Transverse colon (tissue), 4 donors: ENCODE measurements around the gene SLC25A51. TPM values are rescaled to one million over a fixed set of nuclear protein-coding genes. Genes with fewer than 3 reads are reported as not detected.

ENCODE experiments used
- DNase-seq: peaks from one replicate; pipeline ENCODE4 v3.0.0-alpha.2; 2019
- H3K27ac ChIP-seq, 4 donors: fragments of 200-600 bp; sonication (generic); 2 replicates each; pipeline ENCODE4 v1.5.1; 2016 to 2018; ENCODE audit warnings: inconsistent platforms in 4 of 4
- H3K27me3 ChIP-seq: fragments of 200-600 bp; sonication (generic); 2 replicates; pipeline ENCODE4 v1.5.1; 2017; ENCODE audit warnings: inconsistent platforms
- H3K36me3 ChIP-seq, 4 donors: fragments of 200-600 bp; sonication (generic); 2 replicates each; pipeline ENCODE4 v1.5.1; 2017 to 2019; ENCODE audit warnings: inconsistent platforms in 4 of 4
- H3K4me1 ChIP-seq, 4 donors: fragments of 200-600 bp; sonication (generic); 2 replicates each; pipeline ENCODE4 v1.5.1; 2017 to 2020; ENCODE audit warnings: inconsistent platforms in 4 of 4
- H3K4me3 ChIP-seq, 4 donors: fragments of 200-600 bp; sonication (generic); 1 replicate in 1 of 4; 2 replicates in 3 of 4; pipeline versions ENCODE4 v1.5.1 to v1.6.1; 2017 to 2019; ENCODE audit warnings: inconsistent platforms in 4 of 4
- H3K9me3 ChIP-seq, 2 donors: fragments of 200-600 bp; sonication (generic); 2 replicates each; pipeline ENCODE4 v1.5.1; 2017 to 2019; ENCODE audit warnings: inconsistent platforms in 2 of 2
- CTCF ChIP-seq, 5 experiments: fragments of 200-600 bp in 3 of 5; fragments of 450-650 bp in 2 of 5; sonication (generic) in 3 of 5; IDR thresholded peaks; 1 replicate in 2 of 5; 2 replicates in 3 of 5; pipeline ENCODE4 v1.5.1; 2016 to 2017; ENCODE audit warnings: antibody characterized with exemption in 5 of 5, inconsistent platforms in 3 of 5, mild to moderate bottlenecking in 2 of 5, moderate library complexity in 1 of 5
- EP300 ChIP-seq: sonication (generic); formaldehyde crosslinking; IDR thresholded peaks from one replicate; pipeline ENCODE4 v1.6.1; 2017; ENCODE audit warnings: antibody characterized with exemption, low read depth
- POLR2A ChIP-seq: fragments of 450-650 bp; IDR thresholded peaks from one replicate; pipeline ENCODE4 v1.6.1; 2016; ENCODE audit warnings: antibody characterized with exemption, mild to moderate bottlenecking, moderate library complexity
- POLR2AphosphoS5 ChIP-seq, 3 donors: sonication (generic); formaldehyde crosslinking; IDR thresholded peaks; one replicate each; pipeline ENCODE4 v1.6.1; 2016; ENCODE audit warnings: antibody characterized with exemption in 3 of 3
- WGBS, 2 donors: methylation state at CpG; one replicate each; pipeline ENCODE4 v1.1.5; 2018; ENCODE audit warnings: low coverage in 1 of 2; 5-methylcytosine and 5-hydroxymethylcytosine counted together
- in situ Hi-C, 4 donors: fragments of 200-750 bp; cut with MboI; loops; one replicate each; pipeline versions ENCODE4 v1.15.0 to v1.15.1; 2017; ENCODE audit warnings: low sequenced_read_pairs in 3 of 4, low pct_ligation_motif_present in 1 of 4, low pct_unique_long_range_greater_than_20kb in 1 of 4
- intact Hi-C: fragments of 100-400 bp; cut with DNase I; formaldehyde crosslinking; loops from one replicate; pipeline ENCODE4 v1.15.1; 2023; ENCODE audit warnings: low total_unique reads
- small RNA-seq, 4 donors: library from RNA; depleted of rRNA; stranded (forward); fragments of <200 nt; gene quantifications; one replicate each; pipeline ENCODE3, GENCODE V24; 2016
- total RNA-seq, 4 donors: library from RNA; depleted of rRNA; stranded (reverse); fragments of >200 nt; gene quantifications; one replicate each; pipeline ENCODE4 v1.1.0, GENCODE V29; 2016

The SLC25A51 gene
- total RNA-seq, 4 donors from 2014 or later = 15.7 to 30.0 (median 24.1) TPM

GRCh38 chr9:37840560-37841194 is 63.2 kb downstream of the SLC25A51 start:
- intact Hi-C loops (no loop called here), in situ Hi-C loops (no loop called here)
- Histone ChIP-seq H3K4me1 (no peaks in the 10 kb centered on the region), H3K36me3 (no peaks in the 10 kb centered on the region), H3K27me3 (no peaks in the 10 kb centered on the region), H3K9me3 (no peaks in the 10 kb centered on the region), H3K4me3 (no peak overlapping the region), H3K27ac (no peak overlapping the region)
- no peak for TF ChIP-seq CTCF (IDR thresholded peaks at IDR 0.05)
- no peak for TF ChIP-seq EP300
- TF ChIP-seq POLR2A = no peak
- no peak for TF ChIP-seq POLR2AphosphoS5 (IDR thresholded peaks at IDR 0.05)
- WGBS, 2 donors = 93 to 98% methylated on average over 4 of the region's 4 CpGs
- DNase-seq = no peak

- H3K27me3 ChIP-seq = no peaks in the 10 kb centered on the region
- H3K9me3 ChIP-seq = no peaks in the 10 kb centered on the region
- H3K27ac ChIP-seq = no peak overlapping the region
- DNase-seq = no peak
- TF ChIP-seq POLR2AphosphoS5 (IDR thresholded peaks at IDR 0.05) (no peak), POLR2A (no peak), CTCF (IDR thresholded peaks at IDR 0.05) (no peak), EP300 (no peak)
- in situ Hi-C loops (no loop called here), intact Hi-C loops (no loop called here)
- no peaks in the 10 kb centered on the region for H3K36me3 ChIP-seq
- WGBS, 2 donors = 96 to 97% methylated on average over 3 of the region's 3 CpGs
- no peaks in the 10 kb centered on the region for H3K4me1 ChIP-seq
- H3K4me3 ChIP-seq = no peak overlapping the region
Measured at GRCh38 chr9:37839496-37840461, 64.1 kb downstream of the SLC25A51 start.

Small RNAs within 50 kb of the gene (small RNA-seq; reads per million reads assigned to genes)
- gene RNU7-124P = 0 reads per million in 4 donors

Other genes starting within 250 kb of the SLC25A51 start
- gene TRMT10B, start 150.3 kb downstream of the SLC25A51 start, total RNA-seq = 1 to 10 TPM; 1.4 to 7.5 (median 4.0) TPM
- 10 to 100 TPM in 2 of 4 donors, 1 to 10 TPM in 2; 2.6 to 46.2 (median 14.7) TPM for gene EXOSC3, start 119.1 kb downstream of the SLC25A51 start, total RNA-seq
- gene DCAF10, start 103.3 kb downstream of the SLC25A51 start, total RNA-seq = 100 to 1,000 TPM in 1 of 4 donors, 10 to 100 TPM in 3; 12.0 to 493 (median 34.2) TPM
- gene SHB, start 165.1 kb upstream of the SLC25A51 start, total RNA-seq = 10 to 100 TPM; 11.9 to 33.7 (median 22.2) TPM